GM19023 (cell line): ENCODE measurements around the gene SMAD4.
"Not testable (repeated sequence)": the region's sequence is repeated elsewhere in the genome, so short reads cannot be mapped to it uniquely, and the experiment has no call there.

Experiments used
- ATAC-seq: cut with Tn5 transposase; IDR thresholded peaks from one replicate; pipeline ENCODE4 v1.9.1; 2021; ENCODE audit warnings: mild to moderate bottlenecking, moderate library complexity; ENCODE audit not compliant: unreplicated experiment

SMAD4 gene

GRCh38 chr18:51107598-51108305, 77.7 kb downstream of the SMAD4 start:
- no peak for ATAC-seq

- ATAC-seq: no peak
Measured at GRCh38 chr18:51108330-51108729, 78.3 kb downstream of the SMAD4 start.

- ATAC-seq: no peak
Measured at GRCh38 chr18:51110073-51110797, 80.2 kb downstream of the SMAD4 start.

- ATAC-seq: not testable (repeated sequence)
Measured at GRCh38 chr18:51111633-51112355, 81.8 kb downstream of the SMAD4 start.

GRCh38 chr18:51116996-51117395, 87.0 kb downstream of the SMAD4 start:
- ATAC-seq: not testable (repeated sequence)

GRCh38 chr18:51119561-51119960, 89.5 kb downstream of the SMAD4 start:
- not testable (repeated sequence) for ATAC-seq

GRCh38 chr18:51119976-51120375, 90.0 kb downstream of the SMAD4 start:
- not testable (repeated sequence) for ATAC-seq

GRCh38 chr18:51120809-51121596, 91.0 kb downstream of the SMAD4 start:
- ATAC-seq: no peak

- ATAC-seq: no peak
Measured at GRCh38 chr18:51121597-51121857, 91.5 kb downstream of the SMAD4 start.

- ATAC-seq: no peak
Measured at GRCh38 chr18:51122266-51123045, 92.4 kb downstream of the SMAD4 start.

GRCh38 chr18:51123046-51123395, 93.0 kb downstream of the SMAD4 start:
- no peak for ATAC-seq

GRCh38 chr18:51123481-51123880, 93.5 kb downstream of the SMAD4 start:
- ATAC-seq: no peak

- no peak for ATAC-seq
Measured at GRCh38 chr18:51123936-51124486, 94.0 kb downstream of the SMAD4 start.

- no peak for ATAC-seq
Measured at GRCh38 chr18:51125976-51126375, 96.0 kb downstream of the SMAD4 start.

- no peak for ATAC-seq
Measured at GRCh38 chr18:51127664-51128063, 97.7 kb downstream of the SMAD4 start.

GRCh38 chr18:51128533-51128932, 98.5 kb downstream of the SMAD4 start:
- no peak for ATAC-seq

- ATAC-seq: no peak
Measured at GRCh38 chr18:51132256-51132935, 102.4 kb downstream of the SMAD4 start.

- ATAC-seq: no peak
Measured at GRCh38 chr18:51133580-51134160, 103.7 kb downstream of the SMAD4 start.
